ENCODE results near the gene ADAMTS18.

Gene ADAMTS18

GRCh38 chr16:77469634-77470033, 34.8 kb upstream of the ADAMTS18 start:
- TF ChIP-seq POLR2AphosphoS5 (IDR thresholded peaks at IDR 0.05; ENCODE audit: low read depth, low read length) (no peak), REST (IDR thresholded peaks at IDR 0.05; ENCODE audit: insufficient read depth in 1 of 2, low read depth in 2 of 2, low read length in 2 of 2) (0 out of 4 replicates have a peak, but pooled peaks of 1 of the 2 experiments have one; percentile 15)

- no peak for TF ChIP-seq TAF1 (IDR thresholded peaks at IDR 0.05; ENCODE audit: borderline replicate concordance, insufficient read depth, low read length)
- TF ChIP-seq REST (IDR thresholded peaks at IDR 0.05; ENCODE audit: insufficient read depth in 1 of 2, low read depth in 2 of 2, low read length in 2 of 2), result no peak
- no peak for TF ChIP-seq POLR2AphosphoS5 (IDR thresholded peaks at IDR 0.05; ENCODE audit: low read depth, low read length)
- no peak for TF ChIP-seq SIN3A (IDR thresholded peaks at IDR 0.05; ENCODE audit: borderline replicate concordance, insufficient read depth, low read length)
- TF ChIP-seq FOXP2 (optimal IDR thresholded peaks at IDR 0.05; ENCODE audit: borderline replicate concordance, extremely low read depth, extremely low read length, insufficient read depth), result no peak
Measured at GRCh38 chr16:77468831-77469230, 34.0 kb upstream of the ADAMTS18 start.

- TF ChIP-seq FOXP2 (optimal IDR thresholded peaks at IDR 0.05; ENCODE audit: borderline replicate concordance, extremely low read depth, extremely low read length, insufficient read depth) (no peak), POLR2AphosphoS5 (IDR thresholded peaks at IDR 0.05; ENCODE audit: low read depth, low read length) (no peak), TAF1 (IDR thresholded peaks at IDR 0.05; ENCODE audit: borderline replicate concordance, insufficient read depth, low read length) (no peak), REST (IDR thresholded peaks at IDR 0.05; ENCODE audit: insufficient read depth in 1 of 2, low read depth in 2 of 2, low read length in 2 of 2) (no peak), SIN3A (IDR thresholded peaks at IDR 0.05; ENCODE audit: borderline replicate concordance, insufficient read depth, low read length) (no peak)
Measured at GRCh38 chr16:77467821-77468335, 33.0 kb upstream of the ADAMTS18 start.

- no peak for TF ChIP-seq FOXP2 (optimal IDR thresholded peaks at IDR 0.05; ENCODE audit: borderline replicate concordance, extremely low read depth, extremely low read length, insufficient read depth)
- no peak for TF ChIP-seq POLR2AphosphoS5 (IDR thresholded peaks at IDR 0.05; ENCODE audit: low read depth, low read length)
- TF ChIP-seq TAF1 (IDR thresholded peaks at IDR 0.05; ENCODE audit: borderline replicate concordance, insufficient read depth, low read length), result no peak
- no peak for TF ChIP-seq REST (IDR thresholded peaks at IDR 0.05; ENCODE audit: insufficient read depth in 1 of 2, low read depth in 2 of 2, low read length in 2 of 2)
Measured at GRCh38 chr16:77462894-77463293, 28.1 kb upstream of the ADAMTS18 start.
